H1 (cell line): ENCODE measurements around the gene RASD1. TPM values are rescaled to one million over a fixed set of nuclear protein-coding genes. Genes with fewer than 3 reads are reported as not detected.

Experiments
- BCL11A ChIP-seq, 2 experiments: IDR thresholded peaks; one replicate each; pipeline ENCODE4 v1.6.1; 2011; ENCODE audit warnings: low read depth in 2 of 2, low read length in 2 of 2, mild to moderate bottlenecking in 2 of 2
- CHD2 ChIP-seq: IDR thresholded peaks from 2 replicates; pipeline ENCODE4 v1.6.1; 2012; ENCODE audit warnings: low read length, improper control_type of control experiment
- JUND ChIP-seq: IDR thresholded peaks from 2 replicates; pipeline ENCODE4 v1.6.1; 2011; ENCODE audit warnings: mild to moderate bottlenecking, improper control_type of control experiment, low read length
- KDM5A ChIP-seq: fragments of 200-600 bp; IDR thresholded peaks from 2 replicates; pipeline ENCODE4 v1.7.1; 2012; ENCODE audit warnings: mild to moderate bottlenecking, low read length, inconsistent platforms, mixed read lengths
- POLR2AphosphoS5 ChIP-seq: IDR thresholded peaks from 2 replicates; pipeline ENCODE4 v1.6.1; 2011; ENCODE audit warnings: low read depth, low read length
- SP4 ChIP-seq: IDR thresholded peaks from 2 replicates; pipeline ENCODE4 v1.6.1; 2012; ENCODE audit warnings: low read length, inconsistent platforms
- ZNF274 ChIP-seq: IDR thresholded peaks from 2 replicates; pipeline ENCODE4 v1.7.0; 2012; ENCODE audit warnings: low read length, borderline replicate concordance; ENCODE audit errors: extremely low read depth
- polyA plus RNA-seq, 7 experiments: library from polyadenylated mRNA; depleted of rRNA in 3 of 7; stranded (reverse) in 5 of 7; unstranded in 2 of 7; fragments of >200 nt in 5 of 7; fragments of 200-250 nt in 2 of 7; gene quantifications; 1 replicate in 5 of 7; 2 replicates in 1 of 7; 4 replicates in 1 of 7; pipeline versions ENCODE4 v1.2.1 to v1.2.3, GENCODE V29; 2011 to 2013; ENCODE audit warnings: missing spikeins in 2 of 7, mixed read lengths in 2 of 7
- total RNA-seq: library from RNA; stranded (reverse); fragmentation: NEBNext Ultra II Directional; extraction: Animal tissue kit (Norgen Biotek cat#: 25700); gene quantifications from 2 replicates; pipeline ENCODE4 v1.2.1, GENCODE V29; 2021
- TF ChIP-seq, protein P1 (sequence below): IDR thresholded peaks from 2 replicates; pipeline ENCODE4 v1.6.1; 2012; ENCODE audit warnings: inconsistent platforms

Gene RASD1
- total and polyA plus RNA-seq, 2 of the 8 experiments (the other 6 are each of a cell fraction or from before 2014, with no cell fraction given), result 2.3 to 2.6 TPM

DNA sequence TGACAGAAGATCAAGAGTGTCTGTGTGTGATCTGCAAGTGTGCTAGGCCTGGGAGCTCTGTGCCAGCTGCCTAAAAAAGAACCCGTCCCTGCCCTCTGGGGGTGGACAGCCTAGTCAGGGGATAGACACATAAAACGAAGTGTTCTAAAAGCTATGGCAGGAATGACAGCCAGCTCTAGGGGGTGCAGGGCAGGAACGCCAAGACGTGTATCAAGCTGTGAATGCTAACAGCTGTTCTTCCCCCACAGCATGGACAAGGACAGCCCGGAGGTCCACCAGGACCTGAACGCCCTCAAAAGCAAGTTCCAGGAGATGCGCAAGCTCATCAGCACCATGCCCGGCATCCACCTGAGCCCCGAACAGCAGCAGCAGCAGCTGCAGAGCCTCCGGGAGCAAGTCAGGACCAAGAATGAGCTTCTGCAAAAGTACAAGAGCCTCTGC is 5.1 kb downstream of the RASD1 start (continued):
- TF ChIP-seq POLR2AphosphoS5 (no peak), BCL11A (IDR thresholded peaks at IDR 0.05; ENCODE audit: low read depth in 2 of 2, low read length in 2 of 2) (no peak), KDM5A (no peak), ZNF274 (no peak), CHD2 (no peak), JUND (no peak), SP4 (no peak)
- TF ChIP-seq, protein P1, sequence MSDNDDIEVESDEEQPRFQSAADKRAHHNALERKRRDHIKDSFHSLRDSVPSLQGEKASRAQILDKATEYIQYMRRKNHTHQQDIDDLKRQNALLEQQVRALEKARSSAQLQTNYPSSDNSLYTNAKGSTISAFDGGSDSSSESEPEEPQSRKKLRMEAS, result no peak
